ENCODE measurements around the gene STXBP6. TPM values are rescaled to one million over a fixed set of nuclear protein-coding genes. Genes with fewer than 3 reads are reported as not detected.

STXBP6 gene
- total RNA-seq, 1 experiment from 2014 or later, result not detected

GRCh38 chr14:25080682-25081081 is 30.7 kb upstream of the STXBP6 start:
- CTCF ChIA-PET, result no interaction called here
- BruUV-seq (replicated peaks), result no TSS peak
- Histone ChIP-seq H3K4me1 (ENCODE audit: control insufficient read depth, insufficient read depth, low read length) (no peaks in the 10 kb centered on the region), H3K27ac (ENCODE audit: low read length) (no peak overlapping the region), H3K27me3 (ENCODE audit: control insufficient read depth, insufficient read depth, low read length) (no peaks in the 10 kb centered on the region), H3K4me3 (ENCODE audit: low read depth in 2 of 2, low read length in 2 of 2) (no peak overlapping the region), H3K9me3 (ENCODE audit: control insufficient read depth, insufficient read depth, low read depth, low read length) (no peaks in the 10 kb centered on the region), H3K36me3 (ENCODE audit: control insufficient read depth, insufficient read depth, low read length) (no peaks in the 10 kb centered on the region)
- no peak for ATAC-seq
- no peak for TF ChIP-seq POLR2AphosphoS5 (IDR thresholded peaks at IDR 0.05; ENCODE audit: low read depth, low read length)
- no peak for TF ChIP-seq SIN3A (IDR thresholded peaks at IDR 0.05; ENCODE audit: borderline replicate concordance, insufficient read depth, low read depth, low read length)
- no peak for TF ChIP-seq TCF7L2 (IDR thresholded peaks at IDR 0.05; ENCODE audit: low read depth, low read length)
- no peak for TF ChIP-seq REST (IDR thresholded peaks at IDR 0.05; ENCODE audit: insufficient read depth in 1 of 2, low read depth in 2 of 2, low read length in 1 of 2)
- no peak for TF ChIP-seq CTCF (IDR thresholded peaks at IDR 0.05)
- DNase-seq (ENCODE audit: low read depth, low spot score), result no peak
- in situ Hi-C loops (cut with HindIII; ENCODE audit: low pct_unique_long_range_greater_than_20kb, low sequenced_read_pairs) (no loop called here), intact Hi-C loops (cut with micrococcal nuclease; ENCODE audit: unreplicated experiment) (no loop called here)
- POLR2A ChIA-PET, result no interaction called here

- Histone ChIP-seq H3K9me3 (ENCODE audit: control insufficient read depth, insufficient read depth, low read depth, low read length) (no peaks in the 10 kb centered on the region), H3K36me3 (ENCODE audit: control insufficient read depth, insufficient read depth, low read length) (no peaks in the 10 kb centered on the region), H3K4me1 (ENCODE audit: control insufficient read depth, insufficient read depth, low read length) (no peaks in the 10 kb centered on the region), H3K4me3 (ENCODE audit: low read depth in 2 of 2, low read length in 2 of 2) (no peak overlapping the region), H3K27ac (ENCODE audit: low read length) (no peak overlapping the region), H3K27me3 (ENCODE audit: control insufficient read depth, insufficient read depth, low read length) (no peaks in the 10 kb centered on the region)
- BruUV-seq (replicated peaks), result no TSS peak
- in situ Hi-C loops (cut with HindIII; ENCODE audit: low pct_unique_long_range_greater_than_20kb, low sequenced_read_pairs), result no loop called here
- TF ChIP-seq CTCF (IDR thresholded peaks at IDR 0.05) (no peak), REST (IDR thresholded peaks at IDR 0.05; ENCODE audit: insufficient read depth in 1 of 2, low read depth in 2 of 2, low read length in 1 of 2) (no peak), POLR2AphosphoS5 (IDR thresholded peaks at IDR 0.05; ENCODE audit: low read depth, low read length) (no peak), TCF7L2 (IDR thresholded peaks at IDR 0.05; ENCODE audit: low read depth, low read length) (no peak), SIN3A (IDR thresholded peaks at IDR 0.05; ENCODE audit: borderline replicate concordance, insufficient read depth, low read depth, low read length) (no peak)
- CTCF ChIA-PET, result no interaction called here
- DNase-seq (ENCODE audit: low read depth, low spot score) (no peak), ATAC-seq (no peak)
- POLR2A ChIA-PET, result interaction anchor here (0.6 kb wide), 1 partner anchor 1146 kb away, joined by 5 read pairs; no protein-coding TSS in a partner anchor
- intact Hi-C loops (cut with micrococcal nuclease; ENCODE audit: unreplicated experiment), result no loop called here
These were observed 29.4 kb upstream of the STXBP6 start for GRCh38 chr14:25079311-25079710.
